CD4-positive, alpha-beta memory T cell (primary cell): ENCODE data around the gene TMPRSS15. TPM values are rescaled to one million over a fixed set of nuclear protein-coding genes. Genes with fewer than 3 reads are reported as not detected.

Experiments
- CTCF ChIA-PET: fragments of 350-600 bp; sonication (Branson Sonifier 250); formaldehyde crosslinking; loops from one replicate; lab custom pipeline; 2021; ENCODE audit warnings: inconsistent platforms; ENCODE audit not compliant: partially characterized antibody; lab: Charles Lee
- POLR2A ChIA-PET: fragments of 350-600 bp; sonication (Branson Sonifier 250); formaldehyde crosslinking; loops from one replicate; lab custom pipeline; 2021; ENCODE audit not compliant: partially characterized antibody; lab: Charles Lee
- DNase-seq, 5 donors: peaks; one replicate each; pipeline versions ENCODE4 v3.0.0 to v3.0.0-alpha.2; 2020 to 2022; ENCODE audit warnings: mixed read lengths in 1 of 5
- H3K27ac ChIP-seq: one replicate; pipeline ENCODE4 v1.7.0; 2013; ENCODE audit warnings: low read depth, low read length
- H3K27me3 ChIP-seq: 2 replicates; pipeline ENCODE4 v1.7.0; 2013; ENCODE audit warnings: mild to moderate bottlenecking, low read length, moderate library complexity; ENCODE audit not compliant: insufficient read depth
- H3K36me3 ChIP-seq: 2 replicates; pipeline ENCODE4 v1.7.0; 2013; ENCODE audit warnings: mild to moderate bottlenecking, low read length, moderate library complexity; ENCODE audit not compliant: insufficient read depth
- H3K4me1 ChIP-seq: 2 replicates; pipeline ENCODE4 v1.7.0; 2013; ENCODE audit warnings: mild to moderate bottlenecking, low read length, moderate library complexity; ENCODE audit not compliant: insufficient read depth
- H3K4me3 ChIP-seq, 2 donors: one replicate each; pipeline ENCODE4 v1.7.0; 2013; ENCODE audit warnings: low read length in 2 of 2, mild to moderate bottlenecking in 1 of 2
- H3K9me3 ChIP-seq, 2 donors: one replicate each; pipeline ENCODE4 v1.7.0; 2013; ENCODE audit warnings: low read length in 2 of 2, control low read depth in 1 of 2; ENCODE audit not compliant: control insufficient read depth in 1 of 2
- H3K27ac Mint-ChIP-seq, 7 donors: one replicate each; pipeline ENCODE4 v1.8.0; 2020 to 2021; ENCODE audit warnings: mixed read lengths in 7 of 7, mild to moderate bottlenecking in 6 of 7, inconsistent platforms in 3 of 7, moderate library complexity in 3 of 7
- H3K27me3 Mint-ChIP-seq, 2 donors: one replicate each; pipeline ENCODE4 v1.8.0; 2020 to 2021; ENCODE audit warnings: mixed read lengths in 2 of 2
- H3K36me3 Mint-ChIP-seq, 2 donors: one replicate each; pipeline ENCODE4 v1.8.0; 2020 to 2021; ENCODE audit warnings: mixed read lengths in 2 of 2, inconsistent platforms in 1 of 2, mild to moderate bottlenecking in 1 of 2
- H3K4me1 Mint-ChIP-seq, 4 donors: one replicate each; pipeline ENCODE4 v1.8.0; 2020 to 2021; ENCODE audit warnings: mixed read lengths in 4 of 4, mild to moderate bottlenecking in 1 of 4
- H3K4me3 Mint-ChIP-seq, 8 donors: one replicate each; pipeline ENCODE4 v1.8.0; 2020 to 2021; ENCODE audit warnings: mixed read lengths in 8 of 8, mild to moderate bottlenecking in 7 of 8, moderate library complexity in 6 of 8, inconsistent platforms in 3 of 8
- H3K9me3 Mint-ChIP-seq, 8 donors: one replicate each; pipeline ENCODE4 v1.8.0; 2020 to 2021; ENCODE audit warnings: mixed read lengths in 8 of 8, mild to moderate bottlenecking in 5 of 8, inconsistent platforms in 3 of 8, moderate library complexity in 1 of 8
- intact Hi-C: fragments of 100-400 bp; cut with micrococcal nuclease; formaldehyde crosslinking; loops from one replicate; pipeline ENCODE4 v1.15.1; 2023
- polyA plus RNA-seq, 2 donors: library from polyadenylated mRNA; unstranded; fragments of 300-500 nt; fragmentation: Illumina TruSeq; gene quantifications; one replicate each; pipeline ENCODE4 v1.2.3, GENCODE V29; 2021
- total RNA-seq, 2 experiments: library from RNA; stranded (reverse); gene quantifications; one replicate each; pipeline ENCODE4 v1.2.3, GENCODE V29; 2021

TMPRSS15 gene
- total and polyA plus RNA-seq, 4 experiments from 2014 or later: not detected

- H3K4me1 ChIP-seq: no peaks in the 10 kb centered on the region
- ChIA-PET CTCF (no interaction called here), POLR2A (no interaction called here)
- no peak overlapping the region for H3K27ac Mint-ChIP-seq
- H3K9me3 Mint-ChIP-seq: peaks cover 0 to 10% (median 2%) of the 10 kb centered on the region in 8 donors
- H3K4me1 Mint-ChIP-seq: peaks cover 0 to 5% (median 0%) of the 10 kb centered on the region in 4 donors
- H3K27me3 Mint-ChIP-seq: peaks cover 5 to 11% of the 10 kb centered on the region in 2 donors
- no peak overlapping the region for H3K4me3 ChIP-seq
- H3K27me3 ChIP-seq: no peaks in the 10 kb centered on the region
- H3K36me3 Mint-ChIP-seq: no peaks in the 10 kb centered on the region
- H3K9me3 ChIP-seq: no peaks in the 10 kb centered on the region
- H3K27ac ChIP-seq: no peak overlapping the region
- intact Hi-C loops: no loop called here
- no peaks in the 10 kb centered on the region for H3K36me3 ChIP-seq
- no peak for DNase-seq
- no peak overlapping the region for H3K4me3 Mint-ChIP-seq
Measured at GRCh38 chr21:18248171-18248570, 155.4 kb downstream of the TMPRSS15 start.

GRCh38 chr21:18245464-18245967 lies 158.1 kb downstream of the TMPRSS15 start:
- H3K27ac ChIP-seq: no peak overlapping the region
- no peaks in the 10 kb centered on the region for H3K36me3 ChIP-seq
- no peaks in the 10 kb centered on the region for H3K4me1 ChIP-seq
- no peak overlapping the region for H3K4me3 ChIP-seq
- ChIA-PET POLR2A (no interaction called here), CTCF (interaction anchor here (1.5 kb wide), 1 partner anchor 204 kb away, joined by 5 read pairs; no protein-coding TSS in a partner anchor)
- intact Hi-C loops: no loop called here
- DNase-seq: no peak
- no peaks in the 10 kb centered on the region for H3K9me3 ChIP-seq
- peaks cover 0 to 11% (median 2%) of the 10 kb centered on the region in 8 donors for H3K9me3 Mint-ChIP-seq
- peaks cover 5 to 11% of the 10 kb centered on the region in 2 donors for H3K27me3 Mint-ChIP-seq
- no peak overlapping the region for H3K4me3 Mint-ChIP-seq
- H3K36me3 Mint-ChIP-seq: no peaks in the 10 kb centered on the region
- no peak overlapping the region for H3K27ac Mint-ChIP-seq
- H3K4me1 Mint-ChIP-seq: peaks cover 0 to 5% (median 0%) of the 10 kb centered on the region in 4 donors
- H3K27me3 ChIP-seq: no peaks in the 10 kb centered on the region

GRCh38 chr21:18244671-18245463 lies 158.7 kb downstream of the TMPRSS15 start, which contains the start of gene CHODL:
Gene CHODL, plus strand, starts transcription at chr21:18244833. Its CDS starts 391 bp downstream, at chr21:18245224.
- peaks cover 0 to 5% (median 0%) of the 10 kb centered on the region in 4 donors for H3K4me1 Mint-ChIP-seq
- H3K27me3 Mint-ChIP-seq: peaks cover 5 to 11% of the 10 kb centered on the region in 2 donors
- Histone ChIP-seq H3K27me3 (no peaks in the 10 kb centered on the region), H3K36me3 (no peaks in the 10 kb centered on the region), H3K4me3 (no peak within 1 kb of the TSS), H3K4me1 (no peaks in the 10 kb centered on the region), H3K27ac (no peak within 1 kb of the TSS), H3K9me3 (no peaks in the 10 kb centered on the region)
- H3K9me3 Mint-ChIP-seq: peaks cover 0 to 11% (median 2%) of the 10 kb centered on the region in 8 donors
- DNase-seq: no peak
- POLR2A ChIA-PET: no interaction called here
- CTCF ChIA-PET: no interaction called here
- no peaks in the 10 kb centered on the region for H3K36me3 Mint-ChIP-seq
- H3K27ac Mint-ChIP-seq: no peak within 1 kb of the TSS
- H3K4me3 Mint-ChIP-seq: no peak within 1 kb of the TSS
- intact Hi-C loops: no loop called here

GRCh38 chr21:18235545-18235944 lies 168.0 kb downstream of the TMPRSS15 start:
- H3K36me3 Mint-ChIP-seq: no peaks in the 10 kb centered on the region
- CTCF ChIA-PET: no interaction called here
- Histone ChIP-seq H3K9me3 (peaks cover 0 to 2% of the 10 kb centered on the region in 2 donors), H3K36me3 (no peaks in the 10 kb centered on the region), H3K4me3 (no peak overlapping the region), H3K27ac (no peak overlapping the region), H3K27me3 (no peaks in the 10 kb centered on the region), H3K4me1 (no peaks in the 10 kb centered on the region)
- POLR2A ChIA-PET: no interaction called here
- no peaks in the 10 kb centered on the region for H3K27me3 Mint-ChIP-seq
- no peaks in the 10 kb centered on the region for H3K4me1 Mint-ChIP-seq
- H3K27ac Mint-ChIP-seq: no peak overlapping the region
- no peak overlapping the region for H3K4me3 Mint-ChIP-seq
- intact Hi-C loops: no loop called here
- no peak for DNase-seq
- H3K9me3 Mint-ChIP-seq: peaks cover 0 to 17% (median 3%) of the 10 kb centered on the region in 8 donors

- Mint-ChIP-seq H3K27me3 (no peaks in the 10 kb centered on the region), H3K36me3 (no peaks in the 10 kb centered on the region), H3K4me1 (no peaks in the 10 kb centered on the region), H3K9me3 (peaks cover 0 to 10% (median 0%) of the 10 kb centered on the region in 8 donors), H3K4me3 (no peak overlapping the region), H3K27ac (no peak overlapping the region)
- intact Hi-C loops: no loop called here
- POLR2A ChIA-PET: no interaction called here
- Histone ChIP-seq H3K4me3 (no peak overlapping the region), H3K36me3 (no peaks in the 10 kb centered on the region), H3K4me1 (no peaks in the 10 kb centered on the region), H3K27me3 (no peaks in the 10 kb centered on the region), H3K27ac (no peak overlapping the region), H3K9me3 (peaks cover 0 to 2% of the 10 kb centered on the region in 2 donors)
- no peak for DNase-seq
- CTCF ChIA-PET: no interaction called here
Measured at GRCh38 chr21:18228060-18228739, 175.4 kb downstream of the TMPRSS15 start.

- H3K27ac Mint-ChIP-seq: no peak overlapping the region
- no peak overlapping the region for H3K4me3 ChIP-seq
- H3K4me3 Mint-ChIP-seq: no peak overlapping the region
- POLR2A ChIA-PET: no interaction called here
- H3K36me3 Mint-ChIP-seq: no peaks in the 10 kb centered on the region
- H3K9me3 Mint-ChIP-seq: peaks cover 6 to 48% (median 31%) of the 10 kb centered on the region in 8 donors
- H3K4me1 ChIP-seq: no peaks in the 10 kb centered on the region
- no peaks in the 10 kb centered on the region for H3K36me3 ChIP-seq
- no peak for DNase-seq
- H3K27ac ChIP-seq: no peak overlapping the region
- H3K27me3 Mint-ChIP-seq: no peaks in the 10 kb centered on the region
- CTCF ChIA-PET: no interaction called here
- no peaks in the 10 kb centered on the region for H3K9me3 ChIP-seq
- no peaks in the 10 kb centered on the region for H3K27me3 ChIP-seq
- intact Hi-C loops: no loop called here
- H3K4me1 Mint-ChIP-seq: no peaks in the 10 kb centered on the region
Measured at GRCh38 chr21:18222346-18222745, 181.2 kb downstream of the TMPRSS15 start.

GRCh38 chr21:18220498-18220897 lies 183.1 kb downstream of the TMPRSS15 start:
- Mint-ChIP-seq H3K27ac (no peak overlapping the region), H3K9me3 (peaks cover 7 to 64% (median 35%) of the 10 kb centered on the region in 8 donors), H3K4me1 (no peaks in the 10 kb centered on the region), H3K36me3 (no peaks in the 10 kb centered on the region), H3K27me3 (no peaks in the 10 kb centered on the region), H3K4me3 (no peak overlapping the region)
- no peaks in the 10 kb centered on the region for H3K36me3 ChIP-seq
- ChIA-PET CTCF (no interaction called here), POLR2A (no interaction called here)
- DNase-seq: no peak
- no peak overlapping the region for H3K4me3 ChIP-seq
- no peak overlapping the region for H3K27ac ChIP-seq
- no peaks in the 10 kb centered on the region for H3K9me3 ChIP-seq
- intact Hi-C loops: no loop called here
- no peaks in the 10 kb centered on the region for H3K4me1 ChIP-seq
- H3K27me3 ChIP-seq: no peaks in the 10 kb centered on the region
